Stomach (tissue), 4 donors: ENCODE measurements around the gene TRIM17.

Experiments
- EP300 ChIP-seq: sonication (generic); formaldehyde crosslinking; IDR thresholded peaks from one replicate; pipeline ENCODE4 v1.6.1; 2017; ENCODE audit warnings: antibody characterized with exemption
- TF ChIP-seq, protein P1 (sequence below), 7 experiments: fragments of 450-650 bp in 4 of 7; fragments of 200-600 bp in 3 of 7; sonication (generic) in 3 of 7; IDR thresholded peaks; one replicate each; pipeline ENCODE4 v1.5.1; 2016 to 2019; ENCODE audit warnings: antibody characterized with exemption in 7 of 7, control low read depth in 2 of 7, mild to moderate bottlenecking in 1 of 7

DNA sequence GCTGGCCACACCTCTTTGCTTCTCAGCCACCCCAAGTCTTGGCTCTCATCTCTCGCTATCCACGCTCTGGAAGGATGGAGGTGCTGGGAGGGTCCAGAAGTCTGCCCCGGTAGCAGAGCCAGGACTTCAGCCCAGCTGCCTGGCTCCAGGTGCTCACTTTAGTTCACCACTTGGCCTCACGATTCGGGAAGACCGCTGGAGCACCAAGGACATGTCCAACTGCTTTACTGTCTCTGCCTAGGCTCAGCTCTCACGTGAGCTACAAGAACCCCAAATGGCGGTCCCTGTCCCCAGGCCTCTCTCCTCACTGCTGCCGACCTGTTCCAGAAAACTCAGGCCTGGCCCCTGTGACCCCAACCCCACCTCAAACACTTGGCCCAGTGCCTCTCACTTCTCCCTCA, 13.4 kb downstream of the TRIM17 start:
- TF ChIP-seq, protein P1, sequence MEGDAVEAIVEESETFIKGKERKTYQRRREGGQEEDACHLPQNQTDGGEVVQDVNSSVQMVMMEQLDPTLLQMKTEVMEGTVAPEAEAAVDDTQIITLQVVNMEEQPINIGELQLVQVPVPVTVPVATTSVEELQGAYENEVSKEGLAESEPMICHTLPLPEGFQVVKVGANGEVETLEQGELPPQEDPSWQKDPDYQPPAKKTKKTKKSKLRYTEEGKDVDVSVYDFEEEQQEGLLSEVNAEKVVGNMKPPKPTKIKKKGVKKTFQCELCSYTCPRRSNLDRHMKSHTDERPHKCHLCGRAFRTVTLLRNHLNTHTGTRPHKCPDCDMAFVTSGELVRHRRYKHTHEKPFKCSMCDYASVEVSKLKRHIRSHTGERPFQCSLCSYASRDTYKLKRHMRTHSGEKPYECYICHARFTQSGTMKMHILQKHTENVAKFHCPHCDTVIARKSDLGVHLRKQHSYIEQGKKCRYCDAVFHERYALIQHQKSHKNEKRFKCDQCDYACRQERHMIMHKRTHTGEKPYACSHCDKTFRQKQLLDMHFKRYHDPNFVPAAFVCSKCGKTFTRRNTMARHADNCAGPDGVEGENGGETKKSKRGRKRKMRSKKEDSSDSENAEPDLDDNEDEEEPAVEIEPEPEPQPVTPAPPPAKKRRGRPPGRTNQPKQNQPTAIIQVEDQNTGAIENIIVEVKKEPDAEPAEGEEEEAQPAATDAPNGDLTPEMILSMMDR (IDR thresholded peaks at IDR 0.05) = no peak
- TF ChIP-seq EP300 = no peak
